ENCODE measurements around the gene C4orf51. TPM values are rescaled to one million over a fixed set of nuclear protein-coding genes. Genes with fewer than 3 reads are reported as not detected.
A peak's percentile ranks its signal among the peaks of the same experiment; 100 is the strongest.
"Not testable (repeated sequence)": the region's sequence is repeated elsewhere in the genome, so short reads cannot be mapped to it uniquely, and the experiment has no call there.

C4orf51 gene
- total and polyA plus RNA-seq, 2 donors from 2014 or later: not detected

DNA sequence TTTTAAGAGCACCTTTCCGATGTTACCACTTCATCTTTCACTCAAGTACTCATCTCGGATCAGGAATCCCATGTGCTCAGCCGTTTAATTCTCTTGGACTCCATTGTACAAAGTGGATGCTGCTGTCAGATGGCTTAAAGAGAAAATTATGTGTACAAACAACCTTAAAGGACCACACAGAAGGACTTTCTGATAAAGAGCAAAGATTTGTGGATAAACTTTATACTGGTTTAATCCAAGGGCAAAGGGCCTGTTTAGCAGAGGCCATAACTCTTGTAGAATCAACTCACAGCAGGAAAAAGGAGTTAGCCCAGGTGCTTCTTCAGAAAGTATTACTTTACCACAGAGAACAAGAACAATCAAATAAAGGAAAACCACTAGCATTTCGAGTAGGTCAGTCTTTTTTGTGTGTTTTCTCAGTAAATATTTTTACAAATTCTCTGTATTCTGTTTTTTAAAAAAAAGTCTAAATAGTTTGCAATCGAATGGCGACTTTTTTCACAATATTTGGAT, 40.7 kb upstream of the C4orf51 start:
- no peaks in the 10 kb centered on the region for H3K4me1 ChIP-seq (ENCODE audit: control insufficient read depth in 2 of 3, insufficient read depth in 2 of 3, low read depth in 1 of 3, low read length in 3 of 3)
- TF ChIP-seq, protein P1, sequence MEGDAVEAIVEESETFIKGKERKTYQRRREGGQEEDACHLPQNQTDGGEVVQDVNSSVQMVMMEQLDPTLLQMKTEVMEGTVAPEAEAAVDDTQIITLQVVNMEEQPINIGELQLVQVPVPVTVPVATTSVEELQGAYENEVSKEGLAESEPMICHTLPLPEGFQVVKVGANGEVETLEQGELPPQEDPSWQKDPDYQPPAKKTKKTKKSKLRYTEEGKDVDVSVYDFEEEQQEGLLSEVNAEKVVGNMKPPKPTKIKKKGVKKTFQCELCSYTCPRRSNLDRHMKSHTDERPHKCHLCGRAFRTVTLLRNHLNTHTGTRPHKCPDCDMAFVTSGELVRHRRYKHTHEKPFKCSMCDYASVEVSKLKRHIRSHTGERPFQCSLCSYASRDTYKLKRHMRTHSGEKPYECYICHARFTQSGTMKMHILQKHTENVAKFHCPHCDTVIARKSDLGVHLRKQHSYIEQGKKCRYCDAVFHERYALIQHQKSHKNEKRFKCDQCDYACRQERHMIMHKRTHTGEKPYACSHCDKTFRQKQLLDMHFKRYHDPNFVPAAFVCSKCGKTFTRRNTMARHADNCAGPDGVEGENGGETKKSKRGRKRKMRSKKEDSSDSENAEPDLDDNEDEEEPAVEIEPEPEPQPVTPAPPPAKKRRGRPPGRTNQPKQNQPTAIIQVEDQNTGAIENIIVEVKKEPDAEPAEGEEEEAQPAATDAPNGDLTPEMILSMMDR (IDR thresholded peaks at IDR 0.05; ENCODE audit: borderline replicate concordance, extremely low read depth, insufficient read depth): no peak
- H3K4me3 ChIP-seq (ENCODE audit: low read length in 3 of 3): no peak overlapping the region
- H3K27ac ChIP-seq (ENCODE audit: low read depth in 2 of 2, low read length in 2 of 2): no peak overlapping the region
- no peaks in the 10 kb centered on the region for H3K9me3 ChIP-seq (ENCODE audit: control insufficient read depth in 2 of 3, insufficient read depth in 1 of 3, low read length in 3 of 3)
- no peak for FAIRE-seq
- no peaks in the 10 kb centered on the region for H3K27me3 ChIP-seq (ENCODE audit: control insufficient read depth, insufficient read depth, low read length)
- H3K9ac ChIP-seq (ENCODE audit: low read length in 3 of 3): no peak overlapping the region
- peak in 2 of 5 donors; percentile 52 to 66 for DNase-seq
- peaks cover 0 to 7% (median 3%) of the 10 kb centered on the region in 3 donors for H3K36me3 ChIP-seq (ENCODE audit: control insufficient read depth in 2 of 3, insufficient read depth in 3 of 3, low read length in 3 of 3)
- intact Hi-C loops (cut with DNase I): no loop called here

DNA sequence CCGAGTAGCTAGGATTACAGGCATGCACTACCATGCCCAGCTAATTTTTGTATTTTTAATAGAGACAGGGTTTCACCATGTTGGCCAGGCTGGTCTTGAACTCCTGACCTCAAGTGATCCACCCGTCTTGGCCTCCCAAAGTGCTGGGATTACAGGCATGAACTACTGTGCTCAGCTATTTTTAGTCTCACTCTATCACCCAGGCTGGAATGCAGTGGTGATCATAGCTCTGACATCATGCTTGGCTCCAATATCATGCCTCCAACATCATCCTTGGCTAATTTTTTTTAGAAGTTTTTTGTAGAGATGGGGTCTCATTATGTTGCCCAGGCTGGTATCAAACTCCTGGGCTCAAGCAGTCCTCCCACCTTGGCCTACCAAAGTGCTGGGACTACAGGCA, 39.7 kb upstream of the C4orf51 start:
- H3K4me3 ChIP-seq (ENCODE audit: low read length in 3 of 3); intact Hi-C loops (cut with DNase I); FAIRE-seq; DNase-seq; H3K4me1 ChIP-seq (ENCODE audit: control insufficient read depth in 2 of 3, insufficient read depth in 2 of 3, low read depth in 1 of 3, low read length in 3 of 3); H3K9me3 ChIP-seq (ENCODE audit: control insufficient read depth in 2 of 3, insufficient read depth in 1 of 3, low read length in 3 of 3); H3K27ac ChIP-seq (ENCODE audit: low read depth in 2 of 2, low read length in 2 of 2); H3K36me3 ChIP-seq (ENCODE audit: control insufficient read depth in 2 of 3, insufficient read depth in 3 of 3, low read length in 3 of 3); H3K9ac ChIP-seq (ENCODE audit: low read length in 3 of 3); H3K27me3 ChIP-seq (ENCODE audit: control insufficient read depth, insufficient read depth, low read length): not testable (repeated sequence)

DNA sequence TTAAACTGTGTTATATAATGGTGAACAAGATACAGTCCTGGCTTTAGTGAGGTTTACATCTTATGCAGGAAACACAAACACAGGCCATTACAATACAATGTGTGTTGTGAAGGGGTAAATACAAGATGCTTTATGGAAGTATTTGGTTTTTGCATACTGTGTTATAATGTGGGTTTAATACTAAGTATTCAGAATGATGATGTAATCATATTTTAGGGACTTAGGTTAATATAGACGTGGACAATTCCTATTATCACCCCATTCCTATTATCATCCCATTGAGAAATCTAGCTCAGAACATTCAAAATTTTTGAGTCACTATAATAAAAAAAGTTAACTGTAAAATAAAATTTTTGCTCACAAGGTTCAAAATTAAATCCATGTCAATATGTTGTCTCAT, 36.7 kb upstream of the C4orf51 start:
- Histone ChIP-seq H3K9ac (ENCODE audit: low read length in 3 of 3) (no peak overlapping the region), H3K9me3 (ENCODE audit: control insufficient read depth in 2 of 3, insufficient read depth in 1 of 3, low read length in 3 of 3) (no peaks in the 10 kb centered on the region), H3K4me1 (ENCODE audit: control insufficient read depth in 2 of 3, insufficient read depth in 2 of 3, low read depth in 1 of 3, low read length in 3 of 3) (no peaks in the 10 kb centered on the region), H3K36me3 (ENCODE audit: control insufficient read depth in 2 of 3, insufficient read depth in 3 of 3, low read length in 3 of 3) (peaks cover 0 to 17% (median 10%) of the 10 kb centered on the region in 3 donors), H3K27ac (ENCODE audit: low read depth in 2 of 2, low read length in 2 of 2) (no peak overlapping the region), H3K27me3 (ENCODE audit: control insufficient read depth, insufficient read depth, low read length) (no peaks in the 10 kb centered on the region), H3K4me3 (ENCODE audit: low read length in 3 of 3) (no peak overlapping the region)
- TF ChIP-seq, protein P1 (IDR thresholded peaks at IDR 0.05; ENCODE audit: borderline replicate concordance, extremely low read depth, insufficient read depth): no peak
- intact Hi-C loops (cut with DNase I): no loop called here
- DNase-seq: no peak
- peak; percentile 3 for FAIRE-seq

DNA sequence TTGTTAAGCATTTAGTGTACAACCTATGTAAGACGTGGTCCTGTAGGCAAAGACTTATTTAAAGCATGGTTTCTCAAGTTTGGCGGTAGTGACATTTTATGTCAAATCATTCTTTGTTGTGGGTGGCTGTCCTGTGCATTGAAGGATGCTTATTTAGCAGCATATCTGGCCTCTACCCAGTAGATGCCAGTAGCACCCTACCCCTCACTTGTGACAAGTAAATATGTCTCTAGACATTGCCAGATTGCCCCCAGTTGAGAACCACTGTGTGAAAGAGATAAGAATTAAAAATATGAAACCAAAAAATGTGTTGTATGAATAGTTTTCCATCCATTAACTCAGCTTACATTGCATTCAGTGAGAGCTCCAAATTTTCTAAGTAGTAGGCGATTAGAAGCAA, 35.2 kb upstream of the C4orf51 start:
- Histone ChIP-seq H3K9ac (ENCODE audit: low read length in 3 of 3) (no peak overlapping the region), H3K36me3 (ENCODE audit: control insufficient read depth in 2 of 3, insufficient read depth in 3 of 3, low read length in 3 of 3) (peaks cover 0 to 12% (median 7%) of the 10 kb centered on the region in 3 donors), H3K9me3 (ENCODE audit: control insufficient read depth in 2 of 3, insufficient read depth in 1 of 3, low read length in 3 of 3) (no peaks in the 10 kb centered on the region), H3K27me3 (ENCODE audit: control insufficient read depth, insufficient read depth, low read length) (no peaks in the 10 kb centered on the region), H3K4me1 (ENCODE audit: control insufficient read depth in 2 of 3, insufficient read depth in 2 of 3, low read depth in 1 of 3, low read length in 3 of 3) (no peaks in the 10 kb centered on the region), H3K4me3 (ENCODE audit: low read length in 3 of 3) (no peak overlapping the region), H3K27ac (ENCODE audit: low read depth in 2 of 2, low read length in 2 of 2) (no peak overlapping the region)
- FAIRE-seq (no peak), DNase-seq (no peak)
- intact Hi-C loops (cut with DNase I): no loop called here
- TF ChIP-seq, protein P1 (IDR thresholded peaks at IDR 0.05; ENCODE audit: borderline replicate concordance, extremely low read depth, insufficient read depth): no peak
